HCT116 (cell line): Measurements from ENCODE around the gene MYLK2.

ENCODE experiments used
- CTCF ChIP-seq, 3 experiments: fragments of 200-600 bp in 1 of 3; sonication (generic) in 1 of 3; IDR thresholded peaks in 2 of 3; conservative IDR thresholded peaks in 1 of 3; 2 replicates each; pipeline ENCODE4 v1.5.1; 2012 to 2017; ENCODE audit warnings: low read depth in 2 of 3, low read length in 2 of 3, antibody characterized with exemption in 1 of 3, borderline replicate concordance in 1 of 3, control low read depth in 1 of 3, mild to moderate bottlenecking in 1 of 3, mixed read lengths in 1 of 3, mixed run types in 1 of 3, moderate library complexity in 1 of 3; ENCODE audit not compliant: insufficient read depth in 1 of 3
- EGR1 ChIP-seq: IDR thresholded peaks from 2 replicates; pipeline ENCODE4 v1.6.1; 2012; ENCODE audit warnings: low read depth
- EZH2 ChIP-seq: fragments of 200-600 bp; sonication (generic); IDR thresholded peaks from 2 replicates; pipeline ENCODE4 v1.6.1; 2017; ENCODE audit warnings: antibody characterized with exemption, mixed run types
- RAD21 ChIP-seq: IDR thresholded peaks from 2 replicates; pipeline ENCODE4 v1.6.1; 2012; ENCODE audit warnings: low read depth, mild to moderate bottlenecking
- REST ChIP-seq: IDR thresholded peaks from 2 replicates; pipeline ENCODE4 v1.6.1; 2012; ENCODE audit warnings: low read depth
- SP1 ChIP-seq: IDR thresholded peaks from 2 replicates; pipeline ENCODE4 v1.6.1; 2012; ENCODE audit warnings: low read depth
- TCF7L2 ChIP-seq: IDR thresholded peaks from 2 replicates; pipeline ENCODE4 v1.7.0; 2011; ENCODE audit warnings: borderline replicate concordance, inconsistent platforms; ENCODE audit not compliant: insufficient read depth, insufficient read length; ENCODE audit errors: extremely low read depth

- no peak for TF ChIP-seq CTCF (IDR thresholded peaks at IDR 0.05 in 2 of 3, conservative IDR thresholded peaks at IDR 0.05 in 1 of 3; ENCODE audit: borderline replicate concordance in 1 of 3, insufficient read depth in 1 of 3, low read depth in 2 of 3, low read length in 2 of 3)
- no peak for TF ChIP-seq SP1
- TF ChIP-seq EZH2 = no peak
- no peak for TF ChIP-seq EGR1
- no peak for TF ChIP-seq RAD21
- no peak for TF ChIP-seq TCF7L2
- no peak for TF ChIP-seq REST
Measured at GRCh38 chr20:31879143-31879987, 60.2 kb downstream of the MYLK2 start.
